A549 treated with AZD2906 at 1 μM for 4 hours (cell line): ENCODE data around the gene SGIP1. TPM values are rescaled to one million over a fixed set of nuclear protein-coding genes. Genes with fewer than 3 reads are reported as not detected.

Experiments
- total RNA-seq: library from RNA; stranded (reverse); fragments of 200-300 nt; extraction: Qiagen RNA extraction; gene quantifications from 5 replicates; pipeline ENCODE4 v1.2.3, GENCODE V29; 2022

Gene SGIP1
- total RNA-seq, result not detected in 5 replicates

GRCh38 chr1:66533804-66534740 lies at the start of gene SGIP1:
Gene SGIP1, plus strand, starts transcription at chr1:66534153. Its CDS starts 206 bp downstream, at chr1:66534359.

DNA sequence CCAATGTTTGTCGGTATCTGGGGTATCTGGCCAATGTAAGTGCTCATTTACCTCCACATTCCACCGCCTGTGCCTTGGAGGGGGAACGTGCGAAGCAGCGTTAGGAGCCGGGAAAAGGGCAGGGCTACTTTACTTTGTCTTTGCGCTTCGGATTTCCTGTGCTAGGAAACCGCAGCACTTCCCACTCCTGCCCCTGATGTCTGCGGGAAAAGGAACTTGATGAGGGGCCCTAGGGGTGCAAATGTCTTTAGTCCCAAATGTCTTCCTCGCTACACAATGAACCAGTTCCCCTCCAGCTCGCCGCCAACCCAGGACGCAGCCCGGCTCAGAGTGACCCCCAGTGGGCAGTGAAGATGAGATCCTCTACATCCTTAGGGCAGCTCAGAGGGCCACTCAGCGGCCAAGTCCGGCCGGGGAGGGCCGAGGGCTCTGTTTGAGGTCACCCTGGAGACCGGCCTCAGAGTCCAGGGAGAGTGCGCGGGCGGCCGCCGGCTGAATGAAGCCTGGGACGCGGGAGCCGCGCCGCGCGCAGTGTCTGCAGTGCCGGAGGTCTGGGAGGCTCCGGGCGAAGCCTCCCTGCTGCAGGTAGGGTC lies 218.1 kb downstream of the SGIP1 start, which contains the start of gene DYNLT5:
TSS of gene DYNLT5 (plus strand) at position 460 of the 593 bp plus-strand sequence. CDS start 2,200 bp downstream, outside the sequence.

Other genes with a start within 250 kb of the SGIP1 start
- gene DYNLT5, start 218.3 kb downstream of the SGIP1 start, total RNA-seq, result not detected in 5 replicates